ENCODE data around the gene CCDC169. TPM values are rescaled to one million over a fixed set of nuclear protein-coding genes. Genes with fewer than 3 reads are reported as not detected.

CCDC169 gene
- total RNA-seq: not detected

- peak within 1 kb of the TSS in 2 of 4 donors; percentile 8 to 64 for H3K27ac ChIP-seq
- peak; percentile 38 to 73 (median 60) for DNase-seq
- H3K4me3 ChIP-seq: peak within 1 kb of the TSS; percentile 33 to 54 (median 48)
- no peaks in the 10 kb centered on the region for H3K27me3 ChIP-seq
- no peaks in the 10 kb centered on the region for H3K4me1 ChIP-seq
- H3K36me3 ChIP-seq: no peaks in the 10 kb centered on the region
- TF ChIP-seq CTCF (IDR thresholded peaks at IDR 0.05) (no peak), POLR2A (IDR thresholded peaks at IDR 0.05) (no peak)
- H3K9me3 ChIP-seq: no peaks in the 10 kb centered on the region
These were observed at the start of gene CCDC169 for GRCh38 chr13:36297366-36298338. TSS of gene CCDC169 (minus strand) at chr13:36297814. CDS start at chr13:36297719, 95 bp downstream.

- TF ChIP-seq CTCF (IDR thresholded peaks at IDR 0.05): peak; percentile 68 to 87 (median 82)
- TF ChIP-seq POLR2A (IDR thresholded peaks at IDR 0.05): no peak
- Histone ChIP-seq H3K4me3 (peak within 1 kb of the TSS; percentile 47 to 85 (median 64)), H3K36me3 (no peaks in the 10 kb centered on the region), H3K27me3 (no peaks in the 10 kb centered on the region), H3K4me1 (peaks cover 0 to 5% (median 2%) of the 10 kb centered on the region in 4 donors), H3K27ac (peak within 1 kb of the TSS; percentile 81 to 99 (median 92)), H3K9me3 (no peaks in the 10 kb centered on the region)
- peak; percentile 81 to 95 (median 82) for DNase-seq
These were observed 48.8 kb upstream of the CCDC169 start, which contains the start of gene SPART for GRCh38 chr13:36346222-36347083. TSS of gene SPART (minus strand) at chr13:36346394. CDS start at chr13:36335830, 10,564 bp downstream.

GRCh38 chr13:36345438-36346221, 48.0 kb upstream of the CCDC169 start:
- Histone ChIP-seq H3K36me3 (no peaks in the 10 kb centered on the region), H3K4me1 (peaks cover 0 to 5% (median 2%) of the 10 kb centered on the region in 4 donors), H3K27ac (peak overlapping the region; percentile 81 to 99 (median 92)), H3K27me3 (no peaks in the 10 kb centered on the region), H3K9me3 (no peaks in the 10 kb centered on the region), H3K4me3 (peak overlapping the region; percentile 47 to 85 (median 64))
- TF ChIP-seq CTCF (IDR thresholded peaks at IDR 0.05): no peak
- TF ChIP-seq POLR2A (IDR thresholded peaks at IDR 0.05): peak in 1 of 2 donors; percentile 19
- peak; percentile 42 to 82 (median 52) for DNase-seq

- H3K27ac ChIP-seq: peak overlapping the region; percentile 81 to 99 (median 92)
- no peaks in the 10 kb centered on the region for H3K36me3 ChIP-seq
- no peaks in the 10 kb centered on the region for H3K27me3 ChIP-seq
- no peak for DNase-seq
- peaks cover 0 to 5% (median 2%) of the 10 kb centered on the region in 4 donors for H3K4me1 ChIP-seq
- H3K4me3 ChIP-seq: peak overlapping the region; percentile 47 to 85 (median 64)
- no peak for TF ChIP-seq CTCF (IDR thresholded peaks at IDR 0.05)
- no peak for TF ChIP-seq POLR2A (IDR thresholded peaks at IDR 0.05)
- H3K9me3 ChIP-seq: no peaks in the 10 kb centered on the region
These were observed 47.3 kb upstream of the CCDC169 start for GRCh38 chr13:36344886-36345437.

All from Peyer's patch (tissue), 4 donors.